Measurements from ENCODE around the gene MYO15A.

The MYO15A gene

DNA sequence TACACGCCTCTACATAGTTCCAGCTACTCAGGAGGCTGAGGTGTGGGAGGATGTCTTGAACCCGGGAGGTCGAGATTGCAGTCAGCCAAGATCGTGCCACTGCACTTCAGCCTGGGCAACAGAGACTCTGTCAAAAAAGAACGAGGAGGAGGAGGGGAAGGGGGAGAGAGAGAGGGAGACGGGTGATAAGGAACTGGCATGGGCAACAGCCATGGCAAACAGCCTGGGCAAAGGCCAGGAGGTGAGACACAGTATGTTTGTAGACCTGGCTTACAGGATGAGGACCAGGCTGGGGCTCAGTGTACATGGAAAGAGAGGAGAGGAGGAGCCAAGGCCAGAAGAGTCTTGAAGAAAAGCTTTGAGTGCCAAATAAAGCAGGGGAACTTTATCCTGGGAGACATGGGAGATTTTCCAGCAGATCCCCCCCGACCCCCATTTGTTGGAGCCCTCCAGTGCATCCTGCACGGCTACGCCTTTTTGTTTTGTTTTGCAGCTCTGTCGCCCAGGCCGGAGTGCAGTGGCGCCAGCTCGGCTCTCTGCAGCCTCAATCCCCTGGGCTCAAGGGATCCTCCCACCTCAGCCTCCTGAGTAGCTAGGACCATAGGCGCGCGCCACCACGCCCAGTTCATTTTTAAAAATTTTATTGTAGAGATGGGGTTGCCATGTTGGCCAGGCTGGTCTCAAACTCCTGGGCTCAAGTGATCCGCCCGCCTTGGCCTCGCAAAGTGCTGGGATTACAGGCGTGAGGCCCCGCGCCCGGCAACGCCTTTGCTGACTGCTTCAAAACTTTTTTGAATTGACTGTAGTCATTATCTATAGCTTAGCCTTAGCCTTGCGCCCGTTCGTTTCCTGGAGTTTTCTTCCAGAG is 73.8 kb downstream of the MYO15A start (continued):
- TF ChIP-seq PRDM10 (tag by site-specific recombination; IDR thresholded peaks at IDR 0.05), result peak; percentile 64
- TF ChIP-seq KLF7 (tag by site-specific recombination; IDR thresholded peaks at IDR 0.05; ENCODE audit: borderline replicate concordance), result 0 out of 2 replicates have a peak, but pooled peaks have one; percentile 79
- TF ChIP-seq ZBTB11 (tag by site-specific recombination; conservative IDR thresholded peaks at IDR 0.05; ENCODE audit: low read depth), result 0 out of 2 replicates have a peak, but pooled peaks have one; percentile 9
- TF ChIP-seq INSM2 (tag by site-specific recombination; IDR thresholded peaks at IDR 0.05), result 0 out of 2 replicates have a peak, but pooled peaks have one; percentile 61
- TF ChIP-seq ZNF366 (tag by site-specific recombination; conservative IDR thresholded peaks at IDR 0.05), result peak; percentile 37
- peak; percentile 59; the same call in 1 of the 2 replicates for TF ChIP-seq ZFP37 (tag by site-specific recombination; IDR thresholded peaks at IDR 0.05)
- TF ChIP-seq ZNF830 (tag by site-specific recombination; IDR thresholded peaks at IDR 0.05; ENCODE audit: low read depth), result no peak
- TF ChIP-seq ZNF169 (tag by site-specific recombination; IDR thresholded peaks at IDR 0.05), result no peak
- TF ChIP-seq ZBTB20 (tag by site-specific recombination; IDR thresholded peaks at IDR 0.05), result peak; percentile 74
- peak; percentile 32; the same call in 1 of the 2 replicates for TF ChIP-seq ZNF600 (tag by site-specific recombination; IDR thresholded peaks at IDR 0.05)
- TF ChIP-seq ZNF629 (tag by site-specific recombination; IDR thresholded peaks at IDR 0.05), result no peak
- no peak for TF ChIP-seq ZBTB21 (tag by site-specific recombination; IDR thresholded peaks at IDR 0.05)
- TF ChIP-seq, protein P1, sequence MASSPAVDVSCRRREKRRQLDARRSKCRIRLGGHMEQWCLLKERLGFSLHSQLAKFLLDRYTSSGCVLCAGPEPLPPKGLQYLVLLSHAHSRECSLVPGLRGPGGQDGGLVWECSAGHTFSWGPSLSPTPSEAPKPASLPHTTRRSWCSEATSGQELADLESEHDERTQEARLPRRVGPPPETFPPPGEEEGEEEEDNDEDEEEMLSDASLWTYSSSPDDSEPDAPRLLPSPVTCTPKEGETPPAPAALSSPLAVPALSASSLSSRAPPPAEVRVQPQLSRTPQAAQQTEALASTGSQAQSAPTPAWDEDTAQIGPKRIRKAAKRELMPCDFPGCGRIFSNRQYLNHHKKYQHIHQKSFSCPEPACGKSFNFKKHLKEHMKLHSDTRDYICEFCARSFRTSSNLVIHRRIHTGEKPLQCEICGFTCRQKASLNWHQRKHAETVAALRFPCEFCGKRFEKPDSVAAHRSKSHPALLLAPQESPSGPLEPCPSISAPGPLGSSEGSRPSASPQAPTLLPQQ (tag by site-specific recombination; IDR thresholded peaks at IDR 0.05), result 0 out of 2 replicates have a peak, but pooled peaks have one; percentile 14
- TF ChIP-seq ZEB2 (tag by site-specific recombination; IDR thresholded peaks at IDR 0.05), result peak; percentile 64; the same call in 1 of the 2 replicates
- TF ChIP-seq ZNF660 (tag by site-specific recombination; IDR thresholded peaks at IDR 0.05), result no peak
- TF ChIP-seq ZNF302 (tag by site-specific recombination; IDR thresholded peaks at IDR 0.05; ENCODE audit: low read depth), result no peak
- peak; percentile 40; the same call in 1 of the 2 replicates for TF ChIP-seq ZBTB6 (tag by site-specific recombination; IDR thresholded peaks at IDR 0.05)
- peak; percentile 31; the same call in 1 of the 2 replicates for TF ChIP-seq ZNF843 (tag by site-specific recombination; IDR thresholded peaks at IDR 0.05)
- no peak for TF ChIP-seq ZNF548 (tag by site-specific recombination; IDR thresholded peaks at IDR 0.05)
- no peak for TF ChIP-seq ZNF610 (tag by site-specific recombination; IDR thresholded peaks at IDR 0.05; ENCODE audit: borderline replicate concordance)
- TF ChIP-seq ZNF416 (tag by site-specific recombination; IDR thresholded peaks at IDR 0.05), result no peak
- no peak for TF ChIP-seq REST (tag by site-specific recombination; IDR thresholded peaks at IDR 0.05)

Measured in HEK293 (cell line).